GM19099 (cell line): Measurements from ENCODE around the gene PPARG.

ENCODE experiments used
- POLR2A ChIP-seq: IDR thresholded peaks from 3 replicates; pipeline ENCODE4 v1.6.1; 2011; ENCODE audit warnings: low read depth; ENCODE audit not compliant: insufficient read length; ENCODE audit errors: extremely low read depth

Gene PPARG

DNA sequence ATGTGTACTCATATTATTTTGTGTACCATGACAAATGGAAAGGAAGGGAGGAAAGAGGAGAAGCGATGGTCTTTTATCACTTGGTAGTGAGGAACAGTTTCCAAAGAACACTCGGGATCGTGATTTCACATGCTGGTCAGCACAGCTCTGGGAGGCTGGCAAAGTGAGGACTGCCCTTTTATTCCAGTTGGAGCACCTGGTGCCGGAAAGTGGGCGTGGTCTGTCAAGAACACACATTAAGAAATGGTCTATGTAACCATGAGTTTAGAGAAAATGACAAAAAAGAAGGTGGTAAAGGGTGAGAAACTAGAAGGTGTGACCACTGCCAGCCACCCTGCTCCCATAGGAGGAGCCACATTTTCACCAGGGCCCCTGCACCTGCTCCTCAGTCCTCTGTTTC is 188.4 kb downstream of the PPARG start:
- TF ChIP-seq POLR2A, result no peak

DNA sequence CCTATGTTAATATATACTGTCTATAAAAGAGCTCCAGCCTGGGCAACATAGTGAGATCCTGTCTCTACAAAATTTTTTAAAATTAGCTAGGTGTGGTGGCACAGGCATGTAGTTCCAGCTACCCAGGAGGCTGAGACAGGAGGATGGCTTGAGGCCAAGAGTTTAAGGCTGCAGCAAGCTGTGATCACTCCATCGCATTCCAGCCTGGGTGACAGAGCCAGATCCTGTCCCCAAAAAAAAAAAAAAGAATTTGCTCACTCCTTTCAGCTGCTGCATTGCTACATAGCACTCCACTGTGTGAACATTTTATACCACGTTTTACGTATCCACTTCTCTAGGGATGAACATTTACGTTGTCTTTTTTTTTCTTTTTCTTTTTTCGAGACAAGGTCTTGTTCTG is 189.5 kb downstream of the PPARG start:
- TF ChIP-seq POLR2A, result no peak

DNA sequence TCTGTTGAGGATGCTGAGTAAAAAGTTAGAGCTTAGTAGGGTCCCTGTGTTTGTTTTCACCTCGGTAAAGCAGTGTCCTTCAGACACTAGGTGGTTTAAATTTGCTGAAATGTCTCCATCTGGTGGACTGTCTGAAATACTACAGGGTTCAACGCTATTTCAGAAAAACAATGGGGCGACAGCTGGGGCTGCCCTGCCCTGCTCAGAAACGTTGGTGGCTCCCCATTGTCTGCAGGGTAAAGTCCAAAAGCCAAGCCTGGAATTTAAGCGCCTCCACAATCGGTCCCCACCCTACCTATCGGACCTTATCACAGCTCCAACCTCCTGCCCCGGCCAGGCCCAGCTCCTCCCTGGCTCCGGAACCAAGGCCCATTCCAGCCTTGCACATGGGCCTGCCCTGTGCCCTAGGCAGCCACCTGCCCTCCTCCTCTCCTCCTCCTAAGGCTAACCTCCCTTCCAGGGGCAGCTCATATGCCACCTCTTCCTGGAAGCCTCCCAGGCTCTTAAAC is 191.1 kb downstream of the PPARG start:
- TF ChIP-seq POLR2A, result no peak

DNA sequence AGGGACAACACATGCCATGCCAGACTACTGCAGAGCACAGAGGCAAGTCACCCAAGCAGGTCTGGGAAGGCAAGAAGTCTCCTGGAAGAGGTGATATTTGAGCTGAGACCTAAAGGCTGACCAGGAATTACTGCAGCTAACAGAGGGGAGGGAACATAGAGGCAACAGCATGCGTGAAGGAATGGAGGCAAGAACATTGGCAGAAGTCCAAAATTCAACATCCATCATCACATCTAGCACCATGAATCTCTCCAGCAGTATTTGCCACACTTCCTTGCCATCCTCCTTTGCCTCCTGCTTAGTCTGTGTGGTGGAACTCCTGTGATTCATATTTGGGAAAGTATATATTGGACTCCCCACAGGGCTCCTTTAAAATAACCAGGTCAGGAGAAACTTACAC is 194.5 kb downstream of the PPARG start:
- no peak for TF ChIP-seq POLR2A

DNA sequence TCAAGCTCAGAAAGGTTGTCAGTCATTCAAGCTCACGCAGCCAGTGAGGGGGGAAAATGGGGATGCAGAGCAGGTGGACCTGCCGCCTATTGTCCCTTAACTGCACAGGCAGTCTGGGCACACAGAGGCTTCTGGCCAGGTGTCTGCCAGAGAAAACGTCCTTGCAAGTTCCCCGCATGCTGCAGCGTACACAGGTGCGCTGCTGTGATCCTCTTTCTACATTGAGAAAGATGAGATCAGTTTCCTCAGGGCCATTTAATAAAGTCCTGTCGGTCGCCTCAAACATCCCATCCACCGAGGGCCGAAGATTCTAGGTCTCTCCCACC is 195.0 kb downstream of the PPARG start:
- no peak for TF ChIP-seq POLR2A
